Activated T-cell treated with anti-CD3 and anti-CD28 coated beads for 4 hours (primary cell): Measurements from ENCODE around the gene COBL.

Experiments used
- DNase-seq: peaks from one replicate; pipeline ENCODE4 v3.0.0-alpha.2; 2020

The COBL gene

DNA sequence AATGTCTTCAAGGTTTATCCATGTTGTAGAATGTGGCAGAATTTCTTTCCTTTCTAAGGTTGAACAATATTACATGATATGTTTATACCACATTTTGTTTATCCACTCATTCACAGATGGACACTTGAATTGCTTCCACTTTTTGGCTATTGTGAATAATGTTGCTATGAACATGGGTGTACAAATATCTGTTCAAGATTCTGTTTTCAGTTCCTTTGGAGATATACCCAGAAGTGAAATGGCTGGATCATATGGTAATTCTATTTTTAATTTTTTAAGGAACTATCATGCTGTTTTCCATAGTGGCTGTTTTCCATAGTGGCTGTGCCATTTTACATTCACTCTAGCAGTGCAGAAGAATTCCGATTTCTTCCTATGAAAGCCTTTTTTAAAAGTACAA lies 339.2 kb downstream of the COBL start:
- no peak for DNase-seq

DNA sequence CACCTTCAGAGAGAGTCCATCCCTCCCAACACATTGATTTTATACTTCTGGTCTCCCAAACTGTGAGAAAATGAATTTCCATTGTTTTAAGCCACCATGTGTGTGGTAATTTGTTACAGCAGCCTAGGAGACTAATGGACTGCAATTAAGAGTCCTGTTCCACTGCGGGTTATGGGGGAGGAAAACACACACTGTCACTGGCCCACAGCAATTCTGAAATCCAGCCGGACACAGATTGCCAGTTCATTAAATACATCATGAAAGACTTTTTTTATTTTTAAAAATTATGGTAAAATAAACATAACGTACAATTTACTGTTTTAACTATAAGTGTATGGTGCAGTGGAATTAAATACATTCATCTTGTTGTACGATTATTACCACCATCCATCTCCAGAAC lies 340.5 kb downstream of the COBL start:
- DNase-seq = no peak

DNA sequence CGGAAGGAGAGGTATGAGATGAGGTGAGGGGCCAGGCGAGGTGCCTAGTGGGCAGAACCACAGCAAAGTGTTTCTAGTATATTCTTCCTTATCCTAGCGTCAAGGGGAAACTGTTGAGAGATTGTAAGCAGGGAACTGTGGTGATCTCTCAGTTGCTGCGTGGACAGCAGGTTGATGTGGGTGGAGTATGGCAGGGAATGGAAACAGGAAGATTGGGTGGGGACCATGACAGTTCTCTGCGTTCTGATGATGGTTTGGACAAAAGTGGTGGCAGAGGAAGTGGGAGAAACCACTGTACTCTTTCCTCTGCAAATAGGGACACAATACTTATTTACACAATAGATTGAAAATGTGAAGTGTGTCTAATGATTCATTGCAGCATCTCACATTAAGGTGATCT lies 342.4 kb downstream of the COBL start:
- DNase-seq = no peak

DNA sequence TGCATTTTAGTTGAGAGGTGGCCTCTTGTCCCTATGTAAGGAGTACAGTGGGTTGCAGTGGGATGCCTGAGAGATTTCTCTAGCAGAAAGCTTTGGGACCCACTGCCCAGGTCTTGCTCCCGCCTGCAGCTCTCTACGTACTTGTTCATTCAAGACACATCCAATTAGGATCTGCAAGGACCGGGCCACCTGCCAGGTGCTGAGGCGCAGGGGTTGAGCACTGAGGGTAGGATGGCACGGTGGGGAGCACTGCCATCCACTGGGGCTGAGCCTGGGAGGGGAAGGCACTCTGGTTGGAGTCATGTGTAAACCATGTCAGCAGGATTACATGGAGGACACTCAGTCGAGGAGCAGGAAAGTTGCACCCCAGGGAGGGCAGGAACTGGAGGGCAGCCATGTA lies 342.8 kb downstream of the COBL start:
- DNase-seq = no peak

DNA sequence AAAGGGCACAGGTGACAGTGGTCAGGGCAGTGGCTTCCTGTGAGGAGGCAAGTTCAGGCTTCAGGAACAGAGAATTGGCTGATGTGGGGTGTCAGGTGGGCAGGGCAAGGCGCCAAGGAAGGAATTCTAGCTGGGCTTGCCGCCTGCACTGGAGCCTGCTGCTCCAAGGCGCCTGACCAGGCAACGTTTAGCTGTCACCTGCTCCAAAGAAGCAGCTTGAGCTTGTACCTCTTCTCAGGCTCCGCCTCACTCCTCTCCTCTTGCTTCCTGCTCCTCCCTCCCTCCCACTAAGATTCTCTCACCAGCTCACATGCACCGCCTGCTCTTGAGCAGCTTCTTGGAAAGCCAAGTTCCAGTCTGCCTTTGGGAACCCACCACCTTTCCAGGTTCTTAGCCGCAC lies 346.5 kb downstream of the COBL start:
- DNase-seq = no peak
